GM21360 (cell line): Measurements from ENCODE around the gene PLCL2.

Source experiments
- ATAC-seq: cut with Tn5 transposase; IDR thresholded peaks from one replicate; pipeline ENCODE4 v1.9.1; 2021; ENCODE audit warnings: mild to moderate bottlenecking, moderate library complexity; ENCODE audit not compliant: unreplicated experiment

PLCL2 gene

DNA sequence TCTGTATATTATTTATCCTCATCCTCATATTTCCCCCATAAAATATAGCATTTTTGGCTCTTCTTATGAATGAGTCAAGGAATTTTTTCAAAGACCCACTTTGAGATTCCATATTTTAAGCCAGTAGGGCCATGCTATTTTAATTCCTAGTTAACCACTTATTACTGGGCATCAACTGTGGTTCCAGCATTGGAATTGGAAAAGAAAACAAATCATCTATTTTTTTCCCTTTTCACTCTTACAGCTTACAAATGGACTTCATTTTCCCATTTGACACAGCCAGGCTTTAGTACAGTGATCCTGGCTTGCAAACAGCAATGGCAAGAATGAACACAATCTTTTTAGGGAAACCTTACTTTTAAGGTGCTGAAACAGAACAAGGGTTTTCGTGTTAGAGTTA is 19.4 kb upstream of the PLCL2 start:
- ATAC-seq = no peak

DNA sequence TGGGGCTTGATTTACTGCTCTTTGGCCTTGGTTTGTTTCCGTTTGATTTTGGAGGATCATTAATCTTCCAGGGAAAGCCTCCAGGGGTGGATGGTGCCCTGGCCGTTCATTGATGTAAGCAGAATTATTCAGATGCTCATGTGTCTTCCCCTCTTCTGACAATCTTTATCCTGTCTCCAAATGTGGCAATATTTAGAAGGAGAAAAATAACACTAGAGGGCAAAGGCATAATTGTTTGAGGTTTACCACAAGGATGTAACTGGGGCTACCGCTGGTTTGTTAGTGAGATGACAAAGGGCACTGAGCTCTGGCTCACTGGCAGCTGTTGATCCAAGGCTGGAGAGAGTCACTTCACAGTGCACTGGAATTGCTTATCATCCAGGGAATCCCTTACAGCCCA is 18.2 kb upstream of the PLCL2 start:
- ATAC-seq = no peak

DNA sequence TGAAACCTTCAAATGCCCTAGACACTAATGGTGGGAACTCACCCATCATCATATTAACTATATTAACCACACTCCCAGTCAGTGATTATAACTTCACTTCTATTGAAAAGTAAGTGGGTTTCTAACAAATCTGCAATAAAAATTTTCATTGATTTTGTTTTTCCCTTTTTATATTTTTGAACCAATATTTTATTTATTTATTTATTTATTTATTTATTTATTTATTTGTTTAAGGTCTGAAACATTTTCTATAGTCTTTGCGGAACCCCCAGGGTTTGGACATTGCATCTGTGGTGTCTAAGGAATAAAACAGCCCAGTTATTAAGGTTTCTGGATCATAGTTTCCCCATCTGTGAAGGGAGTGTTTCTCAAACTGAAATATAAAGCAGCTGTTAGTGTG is 16.2 kb upstream of the PLCL2 start:
- no peak for ATAC-seq

DNA sequence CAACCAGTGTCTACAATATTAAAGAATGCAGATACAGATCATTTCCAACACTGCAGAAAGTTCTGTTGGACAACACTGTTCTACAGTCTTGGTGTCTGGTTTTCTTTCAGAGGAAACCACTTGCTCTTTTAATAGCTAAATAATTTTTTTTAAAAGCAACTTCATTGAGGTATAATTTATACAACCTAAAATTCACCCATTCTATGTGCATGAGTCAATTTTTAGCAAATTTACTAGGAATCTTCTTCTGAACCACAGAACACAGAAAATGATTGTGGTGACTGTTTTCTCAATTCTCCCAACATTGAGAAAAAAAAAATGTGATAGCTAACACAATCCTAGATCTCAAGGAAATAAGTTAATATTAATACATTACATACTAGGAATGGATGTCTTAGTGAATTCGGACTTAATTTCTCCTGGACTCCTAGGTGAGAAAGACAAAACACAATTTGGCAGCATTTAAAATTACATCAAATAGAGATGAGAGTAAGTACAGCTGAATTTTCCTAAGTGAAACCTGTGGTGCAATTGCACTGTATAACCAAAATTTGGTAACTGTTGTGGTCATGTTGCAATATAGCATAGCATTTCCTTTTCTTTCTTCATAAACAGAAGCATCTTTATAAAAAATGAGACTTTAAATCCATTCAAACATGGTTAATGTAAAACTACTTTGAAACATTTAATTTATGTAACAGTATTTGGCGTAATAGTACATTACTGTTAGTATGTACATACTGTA is 15.3 kb upstream of the PLCL2 start:
- ATAC-seq = no peak

DNA sequence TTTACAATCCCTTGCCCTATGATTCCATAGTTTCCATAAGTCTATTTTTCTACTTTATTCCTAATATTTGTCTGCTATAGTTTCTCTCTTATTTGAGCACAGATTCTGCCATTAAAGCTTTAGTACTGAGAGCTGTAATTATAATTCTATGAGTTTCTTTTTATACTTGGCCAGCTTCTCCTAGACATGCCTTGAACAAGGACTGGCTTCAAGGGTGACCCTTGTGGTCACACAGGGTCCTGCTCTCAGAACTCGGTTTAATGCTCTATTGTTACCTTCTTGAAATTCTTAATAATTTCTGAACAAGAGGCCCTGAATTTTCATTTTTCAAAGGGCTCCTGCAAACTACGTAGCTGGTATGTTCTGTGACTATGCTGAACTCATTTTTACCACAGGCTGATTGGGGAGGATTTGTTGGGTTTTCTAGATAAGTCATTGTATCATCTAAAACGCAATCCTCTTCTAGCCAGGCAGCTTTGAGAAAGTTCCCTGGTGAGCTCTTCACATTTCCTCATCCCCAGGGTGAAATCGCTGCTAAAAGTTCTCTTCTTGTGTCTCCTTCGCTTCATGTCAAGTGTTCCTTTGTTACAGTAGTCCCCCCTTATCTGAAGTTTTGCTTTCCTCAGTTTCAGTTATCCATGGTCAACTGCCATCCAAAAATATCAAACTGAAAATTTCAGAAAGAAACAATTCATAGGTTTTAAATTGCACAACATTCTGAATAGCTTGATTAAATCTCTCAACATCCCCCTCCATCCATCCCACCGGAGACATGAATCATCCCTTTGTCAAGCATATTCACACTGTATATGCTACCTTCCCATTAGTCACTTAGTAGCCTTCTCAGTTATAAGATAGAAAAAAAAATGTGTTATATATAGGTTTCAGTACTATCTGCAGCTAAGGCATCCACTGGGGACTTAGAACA is 12.6 kb upstream of the PLCL2 start:
- ATAC-seq = no peak

DNA sequence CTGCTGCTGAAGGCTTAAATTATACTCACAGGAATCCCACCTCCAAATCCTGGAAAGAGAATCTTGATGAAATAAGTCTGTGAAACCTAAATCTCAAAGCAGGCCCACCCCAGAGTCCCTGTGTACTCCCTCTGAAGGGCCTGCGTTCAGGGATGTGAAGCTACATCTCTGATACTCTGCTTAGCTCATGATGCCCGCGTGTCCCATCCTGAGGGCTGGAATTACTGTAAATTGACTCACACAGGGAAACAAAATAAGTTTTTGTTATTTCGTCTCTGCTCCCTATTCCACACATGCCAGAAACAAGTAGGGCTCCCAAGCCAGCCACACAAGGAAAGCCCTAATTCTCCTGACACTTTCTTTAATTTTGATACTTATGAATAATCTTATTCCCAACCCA is 10.9 kb upstream of the PLCL2 start:
- no peak for ATAC-seq

DNA sequence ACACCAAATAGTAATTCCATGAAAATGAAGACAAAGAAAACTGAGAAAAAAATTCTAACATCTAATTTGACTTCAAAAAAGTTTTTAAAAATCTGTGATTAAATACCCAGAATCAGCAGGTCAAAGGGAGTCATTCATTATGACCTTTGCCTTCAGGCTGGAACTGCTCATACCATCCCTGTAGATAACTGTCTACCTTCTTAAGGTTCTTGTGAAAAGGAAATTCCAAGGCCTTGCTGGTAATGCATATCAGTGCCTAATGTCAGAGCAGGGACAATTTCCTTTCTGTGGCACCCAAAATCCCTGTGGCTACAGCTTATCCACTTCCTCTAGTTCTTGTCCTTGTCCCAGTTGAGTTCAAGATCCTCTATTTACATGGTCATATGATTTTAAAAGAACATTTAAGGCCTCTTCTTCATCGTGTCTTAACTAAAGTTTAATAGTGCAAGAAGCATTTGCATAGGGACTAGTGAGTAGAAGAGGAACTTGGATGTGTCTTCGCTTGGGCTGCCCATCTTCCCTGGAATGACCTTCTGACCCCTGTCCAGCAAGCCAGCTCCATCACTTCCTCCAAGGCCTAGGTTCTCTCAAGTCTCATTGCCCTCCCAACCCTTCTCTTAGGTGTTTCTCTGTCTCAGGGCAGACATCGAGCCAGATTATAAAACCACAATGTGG is 8.7 kb upstream of the PLCL2 start:
- ATAC-seq = no peak

DNA sequence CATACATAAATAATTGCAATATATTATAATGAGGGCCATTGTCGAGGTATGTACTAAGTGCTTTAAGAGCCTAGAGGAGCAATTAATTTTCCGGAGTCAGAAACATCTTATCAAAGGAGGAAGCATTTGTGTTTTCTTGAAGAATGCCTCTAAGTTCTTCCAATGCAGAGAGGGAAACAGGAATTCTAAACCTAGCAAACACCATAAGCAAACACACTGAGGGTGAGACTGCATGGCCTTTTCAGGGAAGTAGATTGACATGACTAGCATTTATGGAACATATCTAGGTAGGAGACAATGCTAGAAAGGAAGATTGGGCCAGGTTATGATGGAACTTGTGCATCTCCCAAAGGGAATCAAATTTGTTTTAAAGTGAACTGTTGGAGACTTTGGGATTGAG is 7.2 kb upstream of the PLCL2 start:
- ATAC-seq = no peak

DNA sequence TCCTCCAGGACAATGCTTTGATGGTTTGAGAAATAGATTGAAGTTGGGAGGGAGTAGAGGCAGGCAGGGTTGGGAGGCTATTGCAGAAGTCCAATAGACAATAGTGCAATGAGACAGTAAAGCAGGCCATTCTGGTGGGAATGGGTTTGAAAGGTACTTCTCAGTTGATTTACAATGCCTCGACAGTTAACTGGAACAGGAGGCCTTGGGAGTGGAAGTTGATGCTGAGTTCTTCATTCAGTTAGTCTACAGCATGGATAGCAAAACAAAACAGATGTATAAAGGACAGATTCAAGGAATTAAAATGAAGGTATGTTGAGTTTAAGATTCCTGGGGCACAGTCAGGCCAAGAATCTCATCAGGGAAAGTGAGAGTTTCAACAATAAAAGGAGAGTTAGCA is 6.8 kb upstream of the PLCL2 start:
- no peak for ATAC-seq

DNA sequence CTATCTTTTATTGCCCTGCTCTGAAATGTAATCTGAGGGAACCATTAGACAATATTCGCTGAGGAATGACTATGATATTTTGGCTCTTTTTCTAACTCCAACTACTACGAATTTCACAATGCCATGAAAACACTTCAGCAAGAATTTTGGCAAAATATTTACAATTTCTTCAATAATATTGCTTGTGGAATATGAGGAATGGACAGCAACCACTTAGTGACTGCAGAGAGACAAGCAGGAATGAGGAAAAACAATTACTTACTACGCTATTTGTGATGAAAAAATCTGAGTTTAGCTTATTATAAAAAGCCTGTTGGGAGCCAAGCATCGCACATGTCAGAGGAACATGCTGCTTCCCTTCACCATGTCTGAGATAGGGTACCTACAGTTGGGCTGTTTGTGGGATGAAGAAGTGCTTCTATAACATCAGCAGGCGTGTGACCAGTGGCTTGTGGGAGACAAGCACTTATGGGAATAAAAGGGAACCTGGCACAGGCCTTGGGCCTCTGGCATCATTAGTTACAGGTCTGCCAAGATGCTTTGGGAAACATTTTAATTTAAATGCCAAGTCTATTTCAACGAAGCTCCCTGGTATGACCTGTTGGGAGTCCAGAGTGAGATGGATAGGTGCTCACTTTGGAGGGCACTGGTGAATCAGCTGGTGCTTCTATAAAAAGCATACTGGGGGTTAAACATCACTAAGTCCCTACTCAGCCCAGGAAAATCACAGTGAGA is 2.7 kb upstream of the PLCL2 start:
- no peak for ATAC-seq

DNA sequence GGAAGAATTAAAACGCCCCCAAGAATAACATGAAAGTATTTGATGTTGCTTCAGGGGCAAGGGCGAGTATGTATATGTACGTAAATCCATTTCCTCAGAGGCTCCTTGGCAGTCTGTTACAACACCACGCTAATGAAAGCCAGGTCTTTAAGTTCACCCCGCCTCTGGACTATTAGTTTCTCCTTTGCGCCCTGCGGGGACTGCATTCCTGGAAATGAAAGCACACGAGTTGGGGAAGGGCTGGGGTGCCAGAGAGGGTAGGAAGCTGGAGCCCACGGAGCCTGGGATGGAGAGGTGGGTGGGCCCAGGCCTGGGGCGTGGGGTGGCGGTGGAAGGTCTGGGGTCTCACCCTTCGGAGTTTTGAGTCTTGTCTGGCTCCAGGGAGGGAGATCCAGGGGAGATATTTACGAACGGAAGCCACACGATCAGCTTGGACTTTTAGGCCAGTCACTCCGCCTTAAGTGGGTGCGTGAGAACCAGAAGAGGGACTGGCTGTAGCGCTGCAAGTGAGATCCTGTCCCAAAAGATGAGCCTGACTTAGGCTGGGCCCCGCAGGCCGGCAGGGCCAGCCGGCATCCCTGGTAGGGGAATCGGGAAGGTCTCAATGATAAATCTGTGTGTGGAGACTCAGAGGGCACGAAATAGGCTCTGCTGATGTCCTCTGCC is 1.6 kb upstream of the PLCL2 start:
- no peak for ATAC-seq

DNA sequence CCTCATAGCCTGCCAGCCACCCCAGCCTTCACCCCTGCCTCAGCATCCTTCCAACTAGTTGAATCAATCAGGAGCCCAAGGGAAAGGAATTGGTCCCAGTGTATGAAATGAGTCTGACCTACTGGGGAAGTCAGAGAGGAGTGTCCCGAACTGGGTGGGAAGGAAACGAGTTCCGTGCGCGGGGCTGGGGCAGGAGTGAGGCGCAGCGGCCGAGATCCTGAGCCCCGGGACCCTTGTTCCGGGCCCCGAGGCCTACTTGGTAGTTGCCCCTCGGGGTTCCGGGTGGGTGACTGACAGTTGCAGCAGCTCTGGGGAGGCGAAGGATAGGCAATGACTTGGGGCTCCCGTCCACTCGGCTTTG is 1.1 kb upstream of the PLCL2 start:
- no peak for ATAC-seq

DNA sequence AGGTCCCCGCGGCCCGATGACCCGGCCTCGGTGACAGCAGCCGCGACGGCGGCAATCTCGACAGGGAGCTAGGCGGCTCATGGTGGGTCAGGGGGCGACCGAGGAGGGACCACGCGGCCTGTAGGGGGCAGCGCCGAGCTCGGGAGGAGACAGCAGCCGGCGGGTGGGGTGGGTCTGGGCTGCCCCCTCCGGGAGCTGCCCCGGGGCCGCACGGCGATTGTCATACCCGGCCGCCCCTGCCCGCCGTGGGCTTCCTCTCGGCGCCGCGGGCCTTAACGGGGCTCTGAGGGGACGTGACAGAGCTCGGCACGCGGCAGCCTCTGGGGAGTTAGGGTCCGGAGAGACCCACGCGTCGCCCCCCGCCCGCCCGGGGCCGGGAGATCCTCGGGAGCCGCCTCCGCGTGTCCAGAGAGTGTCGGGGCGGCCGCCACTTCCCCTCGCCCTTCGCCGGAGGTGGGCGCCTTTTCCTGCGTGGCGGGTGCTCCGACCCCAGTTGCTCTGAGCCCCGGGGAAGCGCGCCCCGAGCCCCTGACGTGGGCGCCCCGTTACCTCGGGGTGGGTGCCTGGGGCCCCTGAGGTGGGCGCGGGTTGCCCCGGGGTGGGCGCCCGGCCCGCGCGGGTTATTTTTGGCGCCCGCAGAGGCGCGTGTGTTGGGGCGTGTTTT is 539 bp upstream of the PLCL2 start:
- peak; percentile 47 for ATAC-seq

DNA sequence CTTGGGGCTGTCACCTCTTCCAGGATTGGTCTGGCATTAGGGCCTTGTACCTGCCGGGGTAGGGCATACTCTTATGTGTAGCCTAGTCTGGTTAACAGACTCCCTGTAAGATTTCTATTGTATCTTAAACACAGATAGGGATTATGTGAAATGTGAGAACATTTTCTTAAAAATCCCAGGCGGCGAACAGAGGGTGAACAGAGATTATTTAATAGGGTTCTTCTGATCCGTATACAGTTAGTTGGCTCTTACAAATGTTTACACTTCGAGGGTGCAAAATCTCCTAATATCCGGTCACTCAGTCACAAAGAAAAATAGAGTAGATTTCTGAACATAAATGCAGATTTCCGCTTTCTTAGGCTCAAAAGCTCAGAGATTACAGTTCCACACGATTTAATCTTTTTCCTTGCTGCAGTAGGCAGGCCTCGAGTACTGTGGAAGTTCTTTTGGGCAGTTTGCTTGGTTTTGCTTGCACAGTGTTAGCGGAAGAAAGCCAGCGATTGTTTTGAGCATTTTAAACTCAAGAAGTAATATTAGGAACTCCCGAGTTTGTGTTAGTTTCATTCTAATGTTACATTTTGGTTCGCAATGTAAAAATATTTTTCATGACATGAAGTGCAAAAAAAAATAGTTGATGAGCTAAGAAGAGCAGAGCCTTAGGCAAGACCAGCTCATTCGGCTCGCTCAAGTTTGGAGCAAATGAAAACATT is 993 bp downstream of the PLCL2 start:
- ATAC-seq = peak; percentile 42

DNA sequence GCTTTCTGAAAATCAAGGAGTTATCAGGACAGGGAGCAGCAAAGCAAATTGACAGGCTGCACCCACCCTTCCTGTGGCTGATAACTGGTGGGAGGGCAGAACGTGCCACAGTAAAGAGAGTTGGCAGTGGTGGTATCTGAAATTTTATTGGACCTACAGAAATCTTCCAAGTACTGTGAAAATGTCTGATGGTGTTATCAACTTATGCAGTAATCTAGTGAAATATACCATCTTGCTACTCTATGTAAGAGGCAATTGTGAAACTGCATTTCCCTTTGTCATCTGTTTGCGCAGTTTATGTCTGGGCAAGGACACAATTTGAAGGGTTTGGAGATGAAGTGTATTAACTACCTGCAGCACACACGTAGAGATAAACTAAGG is 1.5 kb downstream of the PLCL2 start:
- ATAC-seq = no peak

DNA sequence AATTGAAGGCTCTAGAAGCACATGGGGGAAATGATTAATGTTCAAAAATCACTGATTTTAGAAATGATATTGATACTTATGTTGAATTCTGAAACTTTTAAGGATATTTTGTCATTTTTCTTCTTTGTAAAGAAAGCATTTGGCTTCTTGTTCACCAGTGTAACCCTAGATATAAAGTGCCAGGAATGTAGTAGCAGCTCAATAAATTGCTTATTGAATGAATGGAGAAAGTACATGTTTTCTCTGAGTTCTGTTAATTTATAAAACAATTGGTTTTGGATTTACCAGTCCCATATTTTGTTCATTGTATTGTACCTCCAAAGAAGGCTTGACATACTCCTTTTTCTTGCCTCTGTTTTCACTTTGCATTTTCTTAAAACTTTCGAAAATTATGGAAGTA is 2.4 kb downstream of the PLCL2 start:
- ATAC-seq = no peak

DNA sequence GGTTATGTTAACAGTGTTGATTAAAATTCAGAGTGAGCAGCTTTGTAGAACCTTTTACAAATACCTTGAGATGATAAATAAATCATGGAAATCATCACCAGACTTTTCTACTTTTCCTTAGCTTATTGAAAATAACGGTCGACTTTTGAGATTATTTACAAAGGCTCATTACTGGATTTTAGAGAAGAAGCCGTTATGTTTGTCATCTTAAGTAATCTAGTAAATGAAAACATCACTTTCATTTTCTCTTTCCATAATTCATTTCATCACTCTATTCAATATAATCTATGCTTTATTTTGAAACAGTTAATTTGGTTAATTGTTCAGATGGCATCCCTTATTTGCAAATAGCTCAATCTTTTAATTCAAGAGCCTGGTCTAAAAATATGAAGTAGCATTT is 3.6 kb downstream of the PLCL2 start:
- no peak for ATAC-seq

DNA sequence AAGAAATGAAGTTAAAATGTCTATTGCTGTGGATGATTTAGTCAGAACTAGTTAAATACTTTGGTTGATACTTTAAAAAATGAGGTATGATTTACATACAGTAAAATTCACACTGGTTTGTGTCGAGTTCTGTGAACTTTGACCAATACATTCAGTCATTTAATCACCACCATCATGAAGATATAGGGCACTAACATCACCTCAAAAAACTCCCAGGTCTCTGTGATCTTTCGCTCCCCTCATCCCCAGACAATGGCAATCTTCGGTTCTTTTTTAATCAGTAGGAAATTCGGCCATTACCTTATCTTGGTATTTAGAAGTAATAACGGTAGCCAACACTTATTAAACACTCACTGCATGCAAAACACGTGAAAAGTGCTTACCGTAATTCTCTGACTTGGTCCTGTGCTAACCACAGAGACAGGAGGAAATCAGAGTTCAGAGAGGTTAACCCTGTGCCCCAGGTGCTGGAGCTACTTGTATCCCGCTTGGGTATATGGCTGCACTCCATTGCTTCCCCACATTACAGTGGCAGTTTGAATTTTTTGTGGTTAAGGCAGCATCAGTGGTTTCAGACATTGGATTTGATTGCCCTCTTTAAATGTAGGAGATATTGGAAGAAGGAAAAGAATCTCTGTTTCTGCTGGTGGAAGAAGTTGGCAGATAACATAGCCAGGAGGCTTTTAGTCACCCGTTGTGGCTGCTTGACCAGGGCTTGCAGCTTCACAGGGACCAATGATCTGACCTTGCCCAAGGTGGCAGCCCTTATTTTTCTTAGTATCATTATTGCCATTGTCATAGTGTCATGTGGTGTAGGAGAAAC is 4.2 kb downstream of the PLCL2 start:
- peak; percentile 35 for ATAC-seq
